Left lung (tissue), 10 donors: ENCODE measurements around the gene KLHDC9. TPM values are rescaled to one million over a fixed set of nuclear protein-coding genes. Genes with fewer than 3 reads are reported as not detected.
"Not testable (repeated sequence)": the region's sequence is repeated elsewhere in the genome, so short reads cannot be mapped to it uniquely, and the experiment has no call there.

ENCODE experiments used
- ATAC-seq: fragments of 200-7000 bp; cut with Tn5 transposase; one replicate; pipeline ENCODE4 v1.9.1; 2020; ENCODE audit warnings: moderate library complexity
- DNase-seq, 4 donors: peaks; one replicate each; pipeline ENCODE4 v3.0.0-alpha.2; 2013 to 2020
- H3K27ac ChIP-seq, 2 donors: fragments of 200-600 bp; sonication (generic) in 1 of 2; one replicate each; pipeline versions ENCODE4 v1.5.0 to v1.8.0; 2020 to 2021
- H3K27me3 ChIP-seq, 2 donors: fragments of 200-600 bp; sonication (generic) in 1 of 2; one replicate each; pipeline versions ENCODE4 v1.5.0 to v1.8.0; 2020 to 2021
- H3K36me3 ChIP-seq, 2 donors: fragments of 200-600 bp; sonication (generic) in 1 of 2; one replicate each; pipeline versions ENCODE4 v1.5.0 to v1.8.0; 2020 to 2021
- H3K4me1 ChIP-seq, 2 donors: fragments of 200-600 bp; one replicate each; pipeline ENCODE4 v1.8.0; 2021
- H3K4me3 ChIP-seq, 2 donors: fragments of 200-600 bp; sonication (generic) in 1 of 2; one replicate each; pipeline versions ENCODE4 v1.5.0 to v1.8.0; 2020 to 2021; ENCODE audit warnings: mild to moderate bottlenecking in 1 of 2
- H3K9me3 ChIP-seq, 2 donors: fragments of 200-600 bp; sonication (generic) in 1 of 2; one replicate each; pipeline versions ENCODE4 v1.5.0 to v1.8.0; 2020 to 2021
- CTCF ChIP-seq, 2 donors: fragments of 200-600 bp; sonication (generic) in 1 of 2; IDR thresholded peaks; one replicate each; pipeline versions ENCODE4 v1.5.0 to v1.8.0; 2021; ENCODE audit warnings: antibody characterized with exemption in 2 of 2
- intact Hi-C, 2 donors: fragments of 100-400 bp; cut with DNase I; formaldehyde crosslinking; loops; one replicate each; pipeline versions ENCODE4 v1.11.2 to v1.14.2; 2022
- polyA plus RNA-seq, 6 donors: library from polyadenylated mRNA; unstranded; fragments of 120-200 nt; gene quantifications; one replicate each; pipeline ENCODE4 v1.2.1, GENCODE V29; 2013; ENCODE audit not compliant: insufficient read length in 6 of 6
- total RNA-seq, 2 donors: library from RNA; stranded (reverse); fragmentation: NEBNext Ultra II Directional; extraction: Animal tissue kit (Norgen Biotek cat#: 25700); gene quantifications; one replicate each; pipeline ENCODE4 v1.2.1, GENCODE V29; 2021
- donor health status: DM: no; HTN: yes; CAD: no.
- donor health status: DM: no; HTN: no; CAD: no.

Gene KLHDC9
- total and polyA plus RNA-seq, 8 donors, result 4.3 to 10.3 (median 5.1) TPM

- TF ChIP-seq CTCF (IDR thresholded peaks at IDR 0.05), result no peak
- ATAC-seq, result no peak
- Histone ChIP-seq H3K4me1 (peaks cover 26 to 85% of the 10 kb centered on the region in 2 donors), H3K4me3 (no peak overlapping the region), H3K27ac (no peak overlapping the region), H3K36me3 (peaks cover 0 to 5% of the 10 kb centered on the region in 2 donors), H3K27me3 (no peaks in the 10 kb centered on the region), H3K9me3 (no peaks in the 10 kb centered on the region)
- intact Hi-C loops, result no loop called here
- DNase-seq, result no peak
Observed at GRCh38 chr1:161115132-161115711, 17.1 kb downstream of the KLHDC9 start.

DNA sequence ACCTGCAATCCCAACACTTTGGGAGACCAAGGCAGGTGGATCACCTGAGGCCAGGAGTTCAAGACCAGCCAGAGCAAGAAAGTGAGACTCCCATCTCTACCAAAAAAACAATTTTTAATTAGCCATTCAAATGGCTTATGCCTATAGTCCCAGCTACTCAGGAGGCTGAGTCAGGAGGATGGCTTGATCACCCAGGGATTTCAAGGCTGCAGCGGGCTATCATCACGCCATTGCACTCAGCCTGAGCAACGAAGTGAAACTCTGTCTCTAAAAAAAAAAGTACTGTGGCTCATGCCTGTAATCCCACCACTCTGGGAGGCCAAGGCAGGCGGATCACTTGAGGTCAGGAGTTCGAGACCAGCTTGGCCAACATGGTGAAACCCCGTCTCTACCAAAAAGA is 17.8 kb downstream of the KLHDC9 start:
- H3K27me3 ChIP-seq, H3K27ac ChIP-seq, ATAC-seq, intact Hi-C loops, DNase-seq, H3K9me3 ChIP-seq: not testable (repeated sequence)
- Histone ChIP-seq H3K4me1 (peaks cover 26 to 89% of the 10 kb centered on the region in 2 donors), H3K36me3 (peaks cover 0 to 13% of the 10 kb centered on the region in 2 donors), H3K4me3 (peak overlapping the region in 1 of 2 donors; percentile 92)

DNA sequence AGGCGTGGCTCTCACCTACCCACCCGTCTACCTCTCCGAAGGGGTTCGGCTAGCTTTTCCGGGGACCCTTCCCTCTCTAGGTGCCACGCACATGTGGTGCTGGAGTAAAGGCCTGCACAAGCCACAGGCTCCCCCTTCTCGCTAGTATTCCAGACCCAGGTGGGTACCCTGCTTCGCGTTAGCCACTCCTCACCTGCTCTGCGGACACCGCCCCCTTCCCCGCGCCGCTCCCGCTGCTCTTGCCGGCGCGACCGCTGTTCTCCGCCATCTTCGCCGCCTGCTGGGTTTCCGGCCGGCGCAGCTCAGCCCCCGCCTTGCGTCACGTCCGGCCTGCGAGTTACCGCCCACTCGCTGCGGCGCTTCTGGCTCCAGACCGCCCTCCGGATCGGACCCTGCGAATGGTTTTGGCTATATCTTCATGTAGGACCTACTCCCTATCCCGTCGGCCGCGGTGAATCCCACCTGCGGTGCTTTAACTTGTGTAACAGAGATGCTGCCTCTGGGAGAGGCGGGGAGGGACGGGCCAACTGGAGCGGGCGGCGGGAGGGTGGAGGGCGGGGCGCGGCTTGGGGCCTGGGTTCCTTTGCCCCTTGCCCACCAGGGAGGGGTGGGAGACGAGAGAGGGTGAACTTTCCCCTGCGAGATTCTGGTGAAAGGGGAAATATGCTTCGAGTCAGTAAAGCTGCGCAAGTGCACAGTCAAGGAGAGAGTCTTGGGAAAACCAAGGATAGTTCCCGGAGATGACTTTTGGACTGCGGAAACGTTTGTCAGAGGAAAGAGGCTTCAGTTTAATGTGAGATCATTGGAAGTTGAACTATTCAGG is 19.8 kb downstream of the KLHDC9 start, which contains the start of the genes NIT1 and PFDN2:
Gene NIT1, plus strand, starts transcription at position 347 of the 823 bp plus-strand sequence. Its CDS starts 72 bp downstream, at position 419.
Gene PFDN2, minus strand, starts transcription at position 279 of the 823 bp plus-strand sequence. Its CDS starts 11 bp downstream, at position 268.
- intact Hi-C loops, result no loop called here
- no peak for TF ChIP-seq CTCF (IDR thresholded peaks at IDR 0.05)
- H3K9me3 ChIP-seq, result no peaks in the 10 kb centered on the region

GRCh38 chr1:161119092-161119903 is 21.1 kb downstream of the KLHDC9 start:
- Histone ChIP-seq H3K4me3 (peak overlapping the region; percentile 92 to 98), H3K4me1 (peaks cover 26 to 80% of the 10 kb centered on the region in 2 donors), H3K9me3 (no peaks in the 10 kb centered on the region), H3K27me3 (no peaks in the 10 kb centered on the region), H3K36me3 (peaks cover 5 to 46% of the 10 kb centered on the region in 2 donors), H3K27ac (peak overlapping the region; percentile 8 to 90)
- peak; percentile 16 to 17 for TF ChIP-seq CTCF (IDR thresholded peaks at IDR 0.05)
- intact Hi-C loops, result no loop called here
- DNase-seq (peak in 1 of 4 donors; percentile 59), ATAC-seq (peak; percentile 9)

More for the DNA sequence above, 19.8 kb downstream of the KLHDC9 start, which contains the start of the genes NIT1 and PFDN2:
- peak within 1 kb of the TSS; percentile 92 to 98 for H3K4me3 ChIP-seq
- ATAC-seq (peak; percentile 94), DNase-seq (peak; percentile 88 to 96 (median 90))
- H3K4me1 ChIP-seq, result peaks cover 26 to 90% of the 10 kb centered on the region in 2 donors
- H3K36me3 ChIP-seq, result peaks cover 0 to 33% of the 10 kb centered on the region in 2 donors
- peak within 1 kb of the TSS; percentile 90 to 91 for H3K27ac ChIP-seq
- no peaks in the 10 kb centered on the region for H3K27me3 ChIP-seq

DNA sequence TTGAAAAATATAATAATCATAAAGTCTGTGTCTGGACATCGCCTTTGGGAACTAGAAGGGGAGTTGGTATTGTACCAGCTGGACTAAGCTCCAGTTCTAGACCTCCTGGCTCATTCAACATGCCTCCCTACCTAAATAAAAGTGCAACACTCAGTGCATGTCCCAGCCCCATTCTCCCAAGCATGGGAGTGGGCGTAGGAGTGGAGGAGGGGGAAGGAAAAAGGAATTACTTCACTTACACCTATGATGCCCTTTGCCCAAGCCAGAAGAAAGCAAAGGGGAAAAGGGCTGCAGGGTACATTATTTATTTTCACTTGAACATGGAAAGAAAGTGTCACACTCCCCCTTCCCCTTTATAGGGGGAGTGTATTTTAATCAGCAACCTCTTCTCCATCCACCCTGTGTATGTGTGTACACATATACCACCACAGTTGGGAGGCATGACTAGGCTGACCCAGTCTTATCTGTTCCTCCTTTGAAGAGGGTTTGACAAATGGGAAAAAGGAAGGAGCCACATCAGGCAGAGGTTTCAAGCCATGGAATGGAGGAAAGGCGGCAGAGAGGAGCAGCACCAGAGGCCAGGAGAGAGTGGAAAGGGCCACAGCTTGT is 23.0 kb downstream of the KLHDC9 start:
- H3K27me3 ChIP-seq, result no peaks in the 10 kb centered on the region
- no peaks in the 10 kb centered on the region for H3K9me3 ChIP-seq
- DNase-seq (no peak), ATAC-seq (no peak)
- H3K27ac ChIP-seq, result peak overlapping the region in 1 of 2 donors; percentile 53
- no peak for TF ChIP-seq CTCF (IDR thresholded peaks at IDR 0.05)
- H3K4me3 ChIP-seq, result no peak overlapping the region
- H3K4me1 ChIP-seq, result peaks cover 20 to 62% of the 10 kb centered on the region in 2 donors
- intact Hi-C loops, result no loop called here
- peaks cover 7 to 63% of the 10 kb centered on the region in 2 donors for H3K36me3 ChIP-seq
